Stimulated activated CD8-positive, alpha-beta memory T cell treated with anti-CD3 and anti-CD28 coated beads, Interleukin-12 subunit alpha, Interleukin-12 subunit beta, amount 100 ng/mL, for 1 hour (primary cell): ENCODE results near the gene CD82.
"Not testable (repeated sequence)": the region's sequence is repeated elsewhere in the genome, so short reads cannot be mapped to it uniquely, and the experiment has no call there.

ENCODE experiments used
- DNase-seq: peaks from one replicate; pipeline ENCODE4 v3.0.0-alpha.2; 2020; ENCODE audit warnings: low read depth

CD82 gene

GRCh38 chr11:44632466-44633123 lies 67.1 kb downstream of the CD82 start:
- no peak for DNase-seq

- DNase-seq = no peak
Observed at GRCh38 chr11:44633641-44634040, 68.2 kb downstream of the CD82 start.

GRCh38 chr11:44634401-44635281 lies 69.2 kb downstream of the CD82 start:
- no peak for DNase-seq

GRCh38 chr11:44637487-44637886 lies 72.0 kb downstream of the CD82 start:
- no peak for DNase-seq

GRCh38 chr11:44638032-44638431 lies 72.6 kb downstream of the CD82 start:
- no peak for DNase-seq

DNA sequence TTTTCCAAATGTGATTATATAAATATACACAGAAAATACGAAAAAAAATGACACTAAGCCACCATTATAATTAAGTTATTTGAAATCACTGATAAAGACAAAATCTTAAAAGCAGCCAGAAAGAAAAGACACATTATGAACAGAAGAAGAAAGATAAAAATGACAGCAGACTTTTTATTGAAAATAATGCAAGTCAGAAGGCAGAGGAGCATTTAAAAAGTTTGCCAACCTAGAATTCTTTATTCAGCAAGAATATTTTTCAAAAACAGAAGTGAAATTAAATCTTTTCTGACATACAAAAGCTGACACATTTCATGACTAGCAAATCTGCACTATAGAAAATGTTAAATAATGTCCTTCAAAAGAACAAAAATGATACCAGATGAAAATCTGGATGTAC lies 77.8 kb downstream of the CD82 start:
- DNase-seq = no peak

DNA sequence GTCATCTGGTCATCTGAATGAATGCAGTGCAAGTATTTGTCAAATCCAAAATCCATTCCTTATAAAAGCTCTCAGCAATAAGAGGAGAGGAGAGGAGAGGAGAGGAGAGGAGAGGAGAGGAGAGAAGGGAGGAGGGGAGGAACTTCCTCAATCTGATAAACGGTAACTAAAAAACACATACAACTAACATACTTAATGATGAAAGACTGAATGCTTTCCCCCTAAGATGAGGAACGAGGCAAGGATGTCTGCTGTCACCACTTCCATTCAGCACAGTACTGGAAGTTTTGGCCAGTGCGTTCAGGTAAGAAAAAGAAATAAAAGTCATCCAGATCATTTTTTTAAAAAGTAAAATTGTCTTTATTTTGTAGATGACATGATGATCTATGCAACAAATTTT lies 80.4 kb downstream of the CD82 start:
- DNase-seq = no peak

DNA sequence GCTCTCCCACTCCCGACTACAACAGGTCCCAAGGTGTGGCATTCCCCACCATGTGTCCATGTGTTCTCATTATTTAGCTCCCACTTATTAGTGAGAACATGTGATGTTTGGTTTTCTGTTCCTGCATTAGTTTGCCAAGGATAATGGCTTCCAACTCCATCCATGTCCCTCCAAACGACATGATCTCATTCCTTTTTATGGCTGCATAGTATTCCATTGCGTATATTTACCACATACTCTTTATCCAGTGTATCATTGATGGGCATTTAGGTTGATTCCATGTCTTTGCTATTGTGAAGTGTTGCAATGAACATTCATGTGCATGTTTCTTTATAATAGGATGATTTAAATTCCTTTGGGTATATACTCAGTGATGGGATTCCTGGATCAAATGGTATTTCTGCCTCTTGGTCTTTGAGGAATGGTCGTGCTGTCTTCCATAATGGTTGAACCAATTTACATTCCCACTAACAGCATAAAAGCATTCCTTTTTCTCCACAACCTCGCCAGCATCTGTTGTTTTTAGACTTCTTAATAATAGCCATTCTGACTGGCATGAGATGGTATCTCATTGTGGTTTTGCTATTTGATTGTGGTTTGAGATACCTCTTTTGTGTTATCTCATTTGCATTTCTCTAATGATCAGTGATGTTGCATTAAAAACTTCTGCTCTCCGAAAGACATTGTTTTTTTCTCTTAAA lies 81.9 kb downstream of the CD82 start:
- not testable (repeated sequence) for DNase-seq

- DNase-seq = no peak
Observed at GRCh38 chr11:44648109-44648508, 82.6 kb downstream of the CD82 start.

GRCh38 chr11:44651535-44652155 lies 86.2 kb downstream of the CD82 start:
- DNase-seq = no peak

GRCh38 chr11:44652901-44653644 lies 87.6 kb downstream of the CD82 start:
- DNase-seq = no peak

GRCh38 chr11:44654057-44654456 lies 88.6 kb downstream of the CD82 start:
- no peak for DNase-seq

- DNase-seq = no peak
Observed at GRCh38 chr11:44654596-44654995, 89.1 kb downstream of the CD82 start.

DNA sequence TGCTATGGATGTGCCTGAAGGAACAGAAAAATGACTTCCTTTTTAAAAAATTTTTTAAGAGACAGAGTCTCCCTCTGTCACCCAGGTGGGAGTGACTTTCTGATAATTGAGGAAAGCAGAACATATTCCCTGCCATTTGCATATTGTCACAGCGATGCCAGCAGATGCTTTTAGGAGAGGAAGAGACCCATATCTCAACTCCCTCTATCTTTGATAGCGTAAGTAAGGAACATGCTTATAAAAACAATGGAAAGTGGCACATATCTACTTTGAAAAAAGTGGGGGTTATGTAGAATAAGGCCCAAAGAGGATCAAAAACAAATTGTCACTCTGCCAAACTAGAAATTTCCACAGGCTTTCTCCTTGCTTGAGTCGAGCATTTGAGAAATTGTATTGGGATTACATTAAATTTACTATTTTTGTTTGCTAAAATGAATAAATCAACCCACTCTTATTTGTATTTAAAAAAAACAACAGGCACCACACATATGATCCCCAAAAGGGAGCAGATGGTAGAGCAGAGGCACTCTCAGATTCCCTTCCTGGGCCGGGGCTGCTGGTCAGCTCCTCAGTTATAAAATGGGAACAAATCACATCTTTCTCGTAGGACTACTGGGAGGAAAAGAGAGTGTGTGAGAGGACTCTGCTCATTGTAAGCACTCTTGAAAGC lies 92.5 kb downstream of the CD82 start:
- no peak for DNase-seq

DNA sequence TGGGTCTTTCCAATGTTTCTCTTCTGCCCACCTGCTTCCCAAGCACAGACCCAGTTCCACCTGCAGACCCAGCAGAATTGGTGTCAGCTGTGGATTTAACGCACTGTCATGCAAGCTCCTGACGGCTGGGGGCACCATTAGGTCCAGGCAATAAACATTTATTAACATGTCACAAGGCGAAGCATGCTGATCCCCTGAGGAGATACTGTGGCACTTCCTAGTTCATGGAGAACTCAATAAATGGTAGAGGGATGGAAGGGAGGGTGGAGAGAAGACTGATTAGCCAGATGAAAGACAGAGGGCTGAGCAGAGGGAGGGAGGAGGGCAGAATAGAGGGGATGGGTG lies 93.0 kb downstream of the CD82 start:
- no peak for DNase-seq

GRCh38 chr11:44659641-44660040 lies 94.2 kb downstream of the CD82 start:
- no peak for DNase-seq

DNA sequence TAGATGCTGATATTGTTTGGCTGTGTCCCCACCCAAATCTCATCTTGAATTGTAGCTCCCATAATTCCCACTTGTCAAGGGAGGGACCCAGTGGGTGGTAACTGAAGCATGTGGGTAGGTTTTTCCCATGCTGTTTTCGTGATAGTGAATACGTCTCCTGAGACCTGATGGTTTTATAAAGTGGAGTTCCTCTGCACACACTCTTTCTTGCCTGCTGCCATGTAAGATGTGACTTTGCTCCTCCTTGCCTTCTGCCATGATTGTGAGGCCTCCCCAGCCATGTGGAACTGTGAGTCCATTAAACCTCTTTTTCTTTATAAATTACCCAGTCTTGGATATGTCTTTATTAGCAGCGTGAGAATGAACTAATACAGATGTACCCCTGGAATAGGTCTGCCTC lies 95.1 kb downstream of the CD82 start:
- DNase-seq = not testable (repeated sequence)

GRCh38 chr11:44661311-44661717 lies 95.9 kb downstream of the CD82 start:
- no peak for DNase-seq
